H9 (cell line): Measurements from ENCODE around the gene MALRD1. TPM values are rescaled to one million over a fixed set of nuclear protein-coding genes. Genes with fewer than 3 reads are reported as not detected.

ENCODE experiments used
- DNase-seq: peaks from one replicate; pipeline ENCODE4 v3.0.0-alpha.2; 2017
- H2AFZ ChIP-seq: one replicate; pipeline ENCODE4 v1.6.1; 2013; ENCODE audit warnings: mild to moderate bottlenecking, low read length, control low read depth, moderate library complexity
- H2AK5ac ChIP-seq: 2 replicates; pipeline ENCODE4 v1.6.1; 2013; ENCODE audit warnings: low read length, control low read depth, mixed read lengths; ENCODE audit not compliant: insufficient read length
- H2BK120ac ChIP-seq: one replicate; pipeline ENCODE4 v1.6.1; 2013; ENCODE audit warnings: low read depth, mild to moderate bottlenecking, low read length, control low read depth, inconsistent platforms; ENCODE audit not compliant: poor library complexity, severe bottlenecking
- H2BK12ac ChIP-seq: 2 replicates; pipeline ENCODE4 v1.6.1; 2013; ENCODE audit warnings: low read length, control low read depth, mixed read lengths, low read depth; ENCODE audit not compliant: insufficient read length
- H2BK15ac ChIP-seq: 2 replicates; pipeline ENCODE4 v1.6.1; 2013; ENCODE audit warnings: low read depth, low read length, control low read depth
- H2BK20ac ChIP-seq: one replicate; pipeline ENCODE4 v1.6.1; 2013; ENCODE audit warnings: low read depth, mild to moderate bottlenecking, low read length, control low read depth, inconsistent platforms; ENCODE audit not compliant: poor library complexity, severe bottlenecking
- H2BK5ac ChIP-seq: 2 replicates; pipeline ENCODE4 v1.6.1; 2013; ENCODE audit warnings: low read length, control low read depth, mixed read lengths; ENCODE audit not compliant: insufficient read length
- H3K14ac ChIP-seq: 2 replicates; pipeline ENCODE4 v1.6.1; 2013; ENCODE audit warnings: low read length, control low read depth; ENCODE audit not compliant: insufficient read depth
- H3K18ac ChIP-seq: 2 replicates; pipeline ENCODE4 v1.6.1; 2013; ENCODE audit warnings: low read depth, mild to moderate bottlenecking, mixed read lengths, low read length, control low read depth; ENCODE audit not compliant: insufficient read length
- H3K23ac ChIP-seq: 2 replicates; pipeline ENCODE4 v1.6.1; 2013; ENCODE audit warnings: low read length, control low read depth, mixed read lengths, low read depth; ENCODE audit not compliant: insufficient read length
- H3K23me2 ChIP-seq: 2 replicates; pipeline ENCODE4 v1.6.1; 2013; ENCODE audit warnings: low read depth, mild to moderate bottlenecking, mixed read lengths, low read length, control low read depth; ENCODE audit not compliant: insufficient read length, poor library complexity, severe bottlenecking
- H3K27ac ChIP-seq: 2 replicates; pipeline ENCODE4 v1.5.1; 2013; ENCODE audit warnings: low read length, control low read depth, mixed read lengths, low read depth; ENCODE audit not compliant: insufficient read length
- H3K27me3 ChIP-seq: 2 replicates; pipeline ENCODE4 v1.6.1; 2013; ENCODE audit warnings: low read length, control low read depth, inconsistent platforms; ENCODE audit not compliant: insufficient read depth
- H3K4ac ChIP-seq: 2 replicates; pipeline ENCODE4 v1.6.1; 2013; ENCODE audit warnings: low read depth, mild to moderate bottlenecking, control low read depth, inconsistent platforms, low read length, moderate library complexity
- H3K4me1 ChIP-seq: 2 replicates; pipeline ENCODE4 v1.6.1; 2013; ENCODE audit warnings: low read length, control low read depth, inconsistent platforms; ENCODE audit not compliant: insufficient read depth
- H3K4me2 ChIP-seq: 2 replicates; pipeline ENCODE4 v1.6.1; 2013; ENCODE audit warnings: low read length, control low read depth, mixed read lengths; ENCODE audit not compliant: insufficient read length, insufficient read depth
- H3K56ac ChIP-seq: 2 replicates; pipeline ENCODE4 v1.6.1; 2013; ENCODE audit warnings: low read depth, mild to moderate bottlenecking, mixed read lengths, low read length, control low read depth; ENCODE audit not compliant: insufficient read length
- H3K79me1 ChIP-seq: 2 replicates; pipeline ENCODE4 v1.6.1; 2013; ENCODE audit warnings: low read depth, mild to moderate bottlenecking, moderate library complexity, low read length, control low read depth, inconsistent platforms; ENCODE audit not compliant: insufficient read depth, poor library complexity, severe bottlenecking
- H3K79me2 ChIP-seq: 2 replicates; pipeline ENCODE4 v1.6.1; 2013; ENCODE audit warnings: low read length, control low read depth, inconsistent platforms; ENCODE audit not compliant: insufficient read depth
- H3K9ac ChIP-seq: 2 replicates; pipeline ENCODE4 v1.6.1; 2013; ENCODE audit warnings: low read length, control low read depth, mixed read lengths; ENCODE audit not compliant: insufficient read length; ENCODE audit errors: extremely low read depth
- H3K9me3 ChIP-seq: one replicate; pipeline ENCODE4 v1.6.1; 2013; ENCODE audit warnings: low read depth, low read length, inconsistent platforms; ENCODE audit not compliant: control insufficient read depth
- H3T11ph ChIP-seq: one replicate; pipeline ENCODE4 v1.6.1; 2013; ENCODE audit warnings: mild to moderate bottlenecking, low read length, control low read depth, inconsistent platforms
- H4K20me1 ChIP-seq: one replicate; pipeline ENCODE4 v1.6.1; 2013; ENCODE audit not compliant: control insufficient read depth, insufficient read length, insufficient read depth
- H4K5ac ChIP-seq: 2 replicates; pipeline ENCODE4 v1.6.1; 2013; ENCODE audit warnings: low read depth, mild to moderate bottlenecking, mixed read lengths, low read length, control low read depth; ENCODE audit not compliant: insufficient read length
- H4K8ac ChIP-seq: replicated peaks from 2 replicates; pipeline ENCODE4 v1.6.1; 2013; ENCODE audit warnings: low read length, control low read depth, mixed read lengths, low read depth; ENCODE audit not compliant: insufficient read length
- H4K91ac ChIP-seq: 2 replicates; pipeline ENCODE4 v1.6.1; 2013; ENCODE audit warnings: low read depth, mild to moderate bottlenecking, moderate library complexity, mixed read lengths, low read length, control low read depth; ENCODE audit not compliant: insufficient read length
- H3K27ac Mint-ChIP-seq, 3 experiments: 2 replicates in 2 of 3; 3 replicates in 1 of 3; pipeline ENCODE4 v1.8.0; 2020 to 2021; ENCODE audit warnings: mixed read lengths in 3 of 3, mild to moderate bottlenecking in 1 of 3, moderate library complexity in 1 of 3
- H3K27me3 Mint-ChIP-seq: 2 replicates; pipeline ENCODE4 v1.8.0; 2021; ENCODE audit warnings: low read depth, mild to moderate bottlenecking, moderate library complexity, mixed read lengths
- H3K36me3 Mint-ChIP-seq, 3 experiments: 2 replicates in 2 of 3; 3 replicates in 1 of 3; pipeline ENCODE4 v1.8.0; 2020 to 2021; ENCODE audit warnings: low read depth in 3 of 3, mixed read lengths in 3 of 3; ENCODE audit not compliant: insufficient read depth in 1 of 3
- H3K4me1 Mint-ChIP-seq, 2 experiments: 2 replicates each; pipeline ENCODE4 v1.8.0; 2020; ENCODE audit warnings: mixed read lengths in 2 of 2
- H3K4me3 Mint-ChIP-seq, 2 experiments: 2 replicates in 1 of 2; 3 replicates in 1 of 2; pipeline ENCODE4 v1.8.0; 2020 to 2021; ENCODE audit warnings: mild to moderate bottlenecking in 2 of 2, mixed read lengths in 2 of 2, moderate library complexity in 1 of 2
- H3K9me3 Mint-ChIP-seq, 2 experiments: 2 replicates in 1 of 2; 3 replicates in 1 of 2; pipeline ENCODE4 v1.8.0; 2020; ENCODE audit warnings: mild to moderate bottlenecking in 2 of 2, mixed read lengths in 2 of 2, moderate library complexity in 1 of 2
- CTCF ChIP-seq: fragments of 200-600 bp; sonication (generic); conservative IDR thresholded peaks from 3 replicates; pipeline ENCODE4 v1.8.0; 2021; ENCODE audit warnings: antibody characterized with exemption, mild to moderate bottlenecking
- WGBS: extraction: QIAGEN DNeasy Blood & Tissue Kit; methylation state at CpG from one replicate; pipeline ENCODE4 v1.1.7; 2013; ENCODE audit warnings: missing lambda C conversion rate, low lambda C conversion rate, mixed read lengths; ENCODE audit not compliant: insufficient read length; ENCODE audit errors: extremely low coverage; 5-methylcytosine and 5-hydroxymethylcytosine counted together
- total RNA-seq: library from RNA; stranded (reverse); gene quantifications from 2 replicates; pipeline ENCODE4 v1.2.1, GENCODE V29; 2021

The MALRD1 gene
- total RNA-seq, 1 experiment from 2014 or later, result 0.20 TPM

- no CpG with 5 or more reads among the region's 1 CpG for WGBS
- H3K79me2 ChIP-seq, result no peaks in the 10 kb centered on the region
- no peak overlapping the region for H2AK5ac ChIP-seq
- H3K4me1 ChIP-seq, result no peaks in the 10 kb centered on the region
- H2AFZ ChIP-seq, result peak overlapping the region; percentile 45
- no peak overlapping the region for H3K14ac ChIP-seq
- no peak overlapping the region for H3K23ac ChIP-seq
- no peak overlapping the region for H4K91ac ChIP-seq
- no peak overlapping the region for H4K8ac ChIP-seq
- H3K27ac Mint-ChIP-seq, result peak overlapping the region in 1 of 3 experiments; percentile 46; a peak in 2 of 7 replicates
- peaks cover 4 to 5% of the 10 kb centered on the region in 2 experiments; a peak in 3 of 4 replicates for H3K4me1 Mint-ChIP-seq
- H3K79me1 ChIP-seq, result no peaks in the 10 kb centered on the region
- no peak overlapping the region for H4K5ac ChIP-seq
- no peak overlapping the region for H3K27ac ChIP-seq
- H2BK12ac ChIP-seq, result no peak overlapping the region
- H2BK120ac ChIP-seq, result no peak overlapping the region
- no peak overlapping the region for H3K4me3 Mint-ChIP-seq
- H3K9ac ChIP-seq, result no peak overlapping the region
- DNase-seq, result no peak
- no peaks in the 10 kb centered on the region for H4K20me1 ChIP-seq
- H2BK15ac ChIP-seq, result no peak overlapping the region
- peak; percentile 48 for TF ChIP-seq CTCF
- no peaks in the 10 kb centered on the region for H3K27me3 Mint-ChIP-seq
- no peaks in the 10 kb centered on the region for H3K23me2 ChIP-seq
- no peak overlapping the region for H3K4me2 ChIP-seq
- H3T11ph ChIP-seq, result no peak overlapping the region
- no peak overlapping the region for H2BK5ac ChIP-seq
- peaks cover 0 to 13% (median 2%) of the 10 kb centered on the region in 3 experiments; a peak in 4 of 7 replicates for H3K36me3 Mint-ChIP-seq
- no peak overlapping the region for H3K18ac ChIP-seq
- H2BK20ac ChIP-seq, result no peak overlapping the region
- no peaks in the 10 kb centered on the region for H3K9me3 ChIP-seq
- no peak overlapping the region for H3K56ac ChIP-seq
- H3K9me3 Mint-ChIP-seq, result peaks cover 5 to 13% of the 10 kb centered on the region in 2 experiments
- no peak overlapping the region for H3K4ac ChIP-seq
- H3K27me3 ChIP-seq, result no peaks in the 10 kb centered on the region
Measured at GRCh38 chr10:19231034-19231433, 182.4 kb downstream of the MALRD1 start.
